Ovary (tissue), 9 donors: ENCODE data around the gene COBL. TPM values are rescaled to one million over a fixed set of nuclear protein-coding genes. Genes with fewer than 3 reads are reported as not detected.
A peak's percentile ranks its signal among the peaks of the same experiment; 100 is the strongest.

Source experiments
- DNase-seq, 5 donors: peaks; one replicate each; pipeline ENCODE4 v3.0.0-alpha.2; 2019 to 2020
- H3K27ac ChIP-seq, 2 donors: fragments of 200-600 bp; one replicate each; pipeline versions ENCODE4 v1.5.1 to v1.8.0; 2019 to 2022
- H3K27me3 ChIP-seq: fragments of 200-600 bp; one replicate; pipeline ENCODE4 v1.8.0; 2022
- H3K36me3 ChIP-seq: fragments of 200-600 bp; sonication (generic); one replicate; pipeline ENCODE4 v1.5.1; 2019
- H3K4me1 ChIP-seq: one replicate; pipeline ENCODE4 v1.8.1; 2013; ENCODE audit warnings: mild to moderate bottlenecking, moderate library complexity; ENCODE audit not compliant: insufficient read depth
- H3K4me3 ChIP-seq: fragments of 200-600 bp; sonication (generic); one replicate; pipeline ENCODE4 v1.5.1; 2017
- H3K9me3 ChIP-seq, 2 donors: fragments of 200-600 bp in 1 of 2; sonication (generic) in 1 of 2; one replicate each; pipeline versions ENCODE4 v1.5.1 to v1.8.1; 2013 to 2019; ENCODE audit warnings: mild to moderate bottlenecking in 1 of 2, moderate library complexity in 1 of 2
- CTCF ChIP-seq, 3 donors: fragments of 450-650 bp in 2 of 3; fragments of 200-600 bp in 1 of 3; IDR thresholded peaks; one replicate each; pipeline versions ENCODE4 v1.5.1 to v1.8.0; 2016 to 2022; ENCODE audit warnings: antibody characterized with exemption in 3 of 3, mild to moderate bottlenecking in 1 of 3
- EP300 ChIP-seq: sonication (generic); formaldehyde crosslinking; IDR thresholded peaks from one replicate; pipeline ENCODE4 v1.6.1; 2017; ENCODE audit warnings: antibody characterized with exemption
- POLR2A ChIP-seq: fragments of 450-650 bp; IDR thresholded peaks from one replicate; pipeline ENCODE4 v1.6.1; 2017; ENCODE audit warnings: antibody characterized with exemption, mild to moderate bottlenecking, moderate library complexity
- WGBS, 3 donors: extraction: QIAGEN DNeasy Blood & Tissue Kit in 1 of 3; methylation state at CpG; one replicate each; pipeline versions ENCODE4 v1.1.5 to v1.1.7; 2013 to 2017; 5-methylcytosine and 5-hydroxymethylcytosine counted together
- intact Hi-C, 4 donors: fragments of 100-400 bp; cut with DNase I; formaldehyde crosslinking; loops; one replicate each; pipeline versions ENCODE4 v1.11.0 to v1.15.1; 2022 to 2023
- polyA plus RNA-seq, 2 donors: library from polyadenylated mRNA; stranded (reverse); fragments of 200-250 nt in 1 of 2; fragments of 350-450 nt in 1 of 2; fragmentation: Illumina TruSeq in 1 of 2; extraction: RNeasy Lipid Tissue Mini Kit (QIAGEN cat#74804) in 1 of 2; gene quantifications; one replicate each; pipeline ENCODE4 v1.2.3, GENCODE V29; 2013 to 2014
- total RNA-seq, 7 donors: library from RNA; depleted of rRNA in 2 of 7; stranded (reverse); fragments of >200 nt in 2 of 7; fragmentation: NEBNext Ultra II Directional in 3 of 7; extraction: Animal tissue kit (Norgen Biotek cat#: 25700) in 3 of 7; gene quantifications; one replicate each; pipeline versions ENCODE4 v1.1.0 to v1.2.4, GENCODE V29; 2016 to 2023
- donor health status: DM: no; HTN: no; CAD: no; lungs with moderate emphysema.
- donor health status: DM: no; HTN: no; CAD: no.
- donor health status: Bipolar disorder and iron deficiency.
- donor health status: DM: yes; HTN: yes; CAD: no.
- donor health status: DM: no; HTN: no; CAD: no.
- donor health status: DM: yes; HTN: yes; CAD: no.

COBL gene
- total and polyA plus RNA-seq, 9 donors: 0.87 to 33.4 (median 3.9) TPM

- no peak for DNase-seq
- Histone ChIP-seq H3K36me3 (no peaks in the 10 kb centered on the region), H3K9me3 (no peaks in the 10 kb centered on the region), H3K27ac (no peak overlapping the region), H3K27me3 (no peaks in the 10 kb centered on the region), H3K4me3 (no peak overlapping the region), H3K4me1 (no peaks in the 10 kb centered on the region)
- intact Hi-C loops: no loop called here
- no peak for TF ChIP-seq CTCF (IDR thresholded peaks at IDR 0.05)
- 87 to 94% (median 91%) methylated on average over 6 of the region's 6 CpGs for WGBS, 3 donors
Observed at GRCh38 chr7:51148216-51148615, 168.4 kb downstream of the COBL start.

- Histone ChIP-seq H3K9me3 (no peaks in the 10 kb centered on the region), H3K4me3 (no peak overlapping the region), H3K36me3 (no peaks in the 10 kb centered on the region), H3K27ac (no peak overlapping the region), H3K4me1 (no peaks in the 10 kb centered on the region), H3K27me3 (no peaks in the 10 kb centered on the region)
- 95 to 97% (median 96%) methylated on average over 7 of the region's 7 CpGs for WGBS, 3 donors
- intact Hi-C loops: no loop called here
- no peak for DNase-seq
- TF ChIP-seq CTCF (IDR thresholded peaks at IDR 0.05) (no peak), EP300 (no peak), POLR2A (no peak)
Observed at GRCh38 chr7:51146816-51147586, 169.6 kb downstream of the COBL start.

GRCh38 chr7:51144178-51144577 is 172.4 kb downstream of the COBL start:
- no peak for TF ChIP-seq EP300
- TF ChIP-seq POLR2A: no peak
- TF ChIP-seq CTCF (IDR thresholded peaks at IDR 0.05): no peak

GRCh38 chr7:51142741-51143385 is 173.7 kb downstream of the COBL start:
- intact Hi-C loops: no loop called here
- no peaks in the 10 kb centered on the region for H3K27me3 ChIP-seq
- TF ChIP-seq EP300: no peak
- WGBS, 3 donors: 73 to 77% (median 74%) methylated on average over 6 of the region's 6 CpGs
- no peak overlapping the region for H3K4me3 ChIP-seq
- DNase-seq: no peak
- no peaks in the 10 kb centered on the region for H3K36me3 ChIP-seq
- no peaks in the 10 kb centered on the region for H3K9me3 ChIP-seq
- no peak overlapping the region for H3K27ac ChIP-seq
- H3K4me1 ChIP-seq: no peaks in the 10 kb centered on the region

More at GRCh38 chr7:51144178-51144577, 172.4 kb downstream of the COBL start:
- Histone ChIP-seq H3K4me3 (no peak overlapping the region), H3K9me3 (no peaks in the 10 kb centered on the region), H3K27ac (no peak overlapping the region), H3K27me3 (no peaks in the 10 kb centered on the region), H3K4me1 (no peaks in the 10 kb centered on the region), H3K36me3 (no peaks in the 10 kb centered on the region)
- 56 to 70% (median 60%) methylated on average over 7 of the region's 7 CpGs for WGBS, 3 donors
- no peak for DNase-seq
- intact Hi-C loops: no loop called here

GRCh38 chr7:51141451-51142003 is 175.1 kb downstream of the COBL start:
- no peak overlapping the region for H3K27ac ChIP-seq
- WGBS, 3 donors: 6 to 7% (median 6%) methylated on average over 4 of the region's 4 CpGs
- no peaks in the 10 kb centered on the region for H3K4me1 ChIP-seq
- no peaks in the 10 kb centered on the region for H3K36me3 ChIP-seq
- no peak overlapping the region for H3K4me3 ChIP-seq
- no peaks in the 10 kb centered on the region for H3K9me3 ChIP-seq
- TF ChIP-seq CTCF (IDR thresholded peaks at IDR 0.05): peak in 2 of 3 donors; percentile 21 to 26
- no peak for TF ChIP-seq POLR2A
- intact Hi-C loops: no loop called here
- no peak for DNase-seq
- H3K27me3 ChIP-seq: no peaks in the 10 kb centered on the region
